Esophagus squamous epithelium (tissue), 5 donors: ENCODE data around the gene MMAA. TPM values are rescaled to one million over a fixed set of nuclear protein-coding genes. Genes with fewer than 3 reads are reported as not detected.
"Not testable (repeated sequence)": the region's sequence is repeated elsewhere in the genome, so short reads cannot be mapped to it uniquely, and the experiment has no call there.

Experiments
- DNase-seq: peaks from one replicate; lab custom pipeline; 2025; lab: John Stamatoyannopoulos, UW
- H3K27ac ChIP-seq, 4 donors: fragments of 200-600 bp; sonication (generic); one replicate each; pipeline ENCODE4 v1.5.1; 2016 to 2019; ENCODE audit warnings: mild to moderate bottlenecking in 1 of 4
- H3K27me3 ChIP-seq, 4 donors: fragments of 200-600 bp; sonication (generic); 1 replicate in 3 of 4; 2 replicates in 1 of 4; pipeline versions ENCODE4 v1.5.1 to v1.6.0; 2017 to 2021; ENCODE audit warnings: antibody characterized with exemption in 1 of 4
- H3K36me3 ChIP-seq, 3 donors: fragments of 200-600 bp; sonication (generic); one replicate each; pipeline ENCODE4 v1.5.1; 2016 to 2019
- H3K4me1 ChIP-seq, 3 donors: fragments of 200-600 bp; sonication (generic); one replicate each; pipeline ENCODE4 v1.5.1; 2017 to 2019
- H3K4me3 ChIP-seq, 4 donors: fragments of 200-600 bp; sonication (generic); 1 replicate in 3 of 4; 2 replicates in 1 of 4; pipeline ENCODE4 v1.5.1; 2016 to 2019; ENCODE audit warnings: mild to moderate bottlenecking in 2 of 4, moderate library complexity in 1 of 4
- H3K9me3 ChIP-seq, 3 donors: fragments of 200-600 bp; sonication (generic); one replicate each; pipeline ENCODE4 v1.5.1; 2016 to 2019
- POLR2A ChIP-seq, 4 donors: fragments of 450-650 bp; IDR thresholded peaks; one replicate each; pipeline ENCODE4 v1.6.1; 2017; ENCODE audit warnings: antibody characterized with exemption in 4 of 4, mild to moderate bottlenecking in 4 of 4, moderate library complexity in 3 of 4
- WGBS, 2 donors: methylation state at CpG; one replicate each; pipeline ENCODE4 v1.1.5; 2018; 5-methylcytosine and 5-hydroxymethylcytosine counted together
- intact Hi-C: fragments of 100-400 bp; cut with DNase I; formaldehyde crosslinking; loops from one replicate; pipeline ENCODE4 v1.15.0; 2022
- total RNA-seq, 4 donors: library from RNA; depleted of rRNA; stranded (reverse); fragments of >200 nt; gene quantifications; one replicate each; pipeline ENCODE4 v1.1.0, GENCODE V29; 2016
- TF ChIP-seq, protein P1 (sequence below), 6 experiments: fragments of 450-650 bp in 4 of 6; fragments of 200-600 bp in 2 of 6; sonication (generic) in 2 of 6; IDR thresholded peaks; one replicate each; pipeline ENCODE4 v1.5.1; 2016 to 2019; ENCODE audit warnings: antibody characterized with exemption in 6 of 6, mild to moderate bottlenecking in 4 of 6, moderate library complexity in 4 of 6
- donor health status: DM: yes; HTN: yes; CAD: no.

The MMAA gene
- total RNA-seq, 4 donors from 2014 or later, result 2.2 to 7.9 (median 6.2) TPM

DNA sequence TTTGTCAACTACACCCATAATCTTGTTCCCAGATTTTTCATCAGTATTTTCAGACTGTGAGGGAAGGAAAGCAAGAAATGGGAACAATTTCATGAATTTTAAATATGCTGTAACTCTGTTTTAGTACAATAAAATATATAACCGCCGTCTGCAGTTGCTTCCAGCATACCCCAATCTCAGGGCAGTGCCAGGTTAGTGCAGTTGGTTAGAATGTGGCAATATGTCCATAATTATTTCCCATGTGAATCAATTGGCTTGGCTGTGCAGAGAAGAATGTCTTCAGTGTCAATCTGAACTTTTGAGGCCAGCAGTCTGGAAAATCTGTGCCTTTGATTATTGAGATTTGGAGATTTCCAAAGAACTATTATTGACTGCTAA is 5.0 kb upstream of the MMAA start:
- no peaks in the 10 kb centered on the region for H3K36me3 ChIP-seq
- no peaks in the 10 kb centered on the region for H3K9me3 ChIP-seq
- H3K4me1 ChIP-seq, result peaks cover 0 to 22% (median 0%) of the 10 kb centered on the region in 3 donors
- H3K27me3 ChIP-seq, result no peaks in the 10 kb centered on the region
- H3K4me3 ChIP-seq, result no peak overlapping the region
- H3K27ac ChIP-seq, result no peak overlapping the region
- no peak for DNase-seq
- intact Hi-C loops, result no loop called here
- WGBS, 2 donors, result 92 to 97% methylated on average over 2 of the region's 2 CpGs
- TF ChIP-seq POLR2A (IDR thresholded peaks at IDR 0.05), result no peak
- TF ChIP-seq, protein P1, sequence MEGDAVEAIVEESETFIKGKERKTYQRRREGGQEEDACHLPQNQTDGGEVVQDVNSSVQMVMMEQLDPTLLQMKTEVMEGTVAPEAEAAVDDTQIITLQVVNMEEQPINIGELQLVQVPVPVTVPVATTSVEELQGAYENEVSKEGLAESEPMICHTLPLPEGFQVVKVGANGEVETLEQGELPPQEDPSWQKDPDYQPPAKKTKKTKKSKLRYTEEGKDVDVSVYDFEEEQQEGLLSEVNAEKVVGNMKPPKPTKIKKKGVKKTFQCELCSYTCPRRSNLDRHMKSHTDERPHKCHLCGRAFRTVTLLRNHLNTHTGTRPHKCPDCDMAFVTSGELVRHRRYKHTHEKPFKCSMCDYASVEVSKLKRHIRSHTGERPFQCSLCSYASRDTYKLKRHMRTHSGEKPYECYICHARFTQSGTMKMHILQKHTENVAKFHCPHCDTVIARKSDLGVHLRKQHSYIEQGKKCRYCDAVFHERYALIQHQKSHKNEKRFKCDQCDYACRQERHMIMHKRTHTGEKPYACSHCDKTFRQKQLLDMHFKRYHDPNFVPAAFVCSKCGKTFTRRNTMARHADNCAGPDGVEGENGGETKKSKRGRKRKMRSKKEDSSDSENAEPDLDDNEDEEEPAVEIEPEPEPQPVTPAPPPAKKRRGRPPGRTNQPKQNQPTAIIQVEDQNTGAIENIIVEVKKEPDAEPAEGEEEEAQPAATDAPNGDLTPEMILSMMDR (IDR thresholded peaks at IDR 0.05), result no peak

DNA sequence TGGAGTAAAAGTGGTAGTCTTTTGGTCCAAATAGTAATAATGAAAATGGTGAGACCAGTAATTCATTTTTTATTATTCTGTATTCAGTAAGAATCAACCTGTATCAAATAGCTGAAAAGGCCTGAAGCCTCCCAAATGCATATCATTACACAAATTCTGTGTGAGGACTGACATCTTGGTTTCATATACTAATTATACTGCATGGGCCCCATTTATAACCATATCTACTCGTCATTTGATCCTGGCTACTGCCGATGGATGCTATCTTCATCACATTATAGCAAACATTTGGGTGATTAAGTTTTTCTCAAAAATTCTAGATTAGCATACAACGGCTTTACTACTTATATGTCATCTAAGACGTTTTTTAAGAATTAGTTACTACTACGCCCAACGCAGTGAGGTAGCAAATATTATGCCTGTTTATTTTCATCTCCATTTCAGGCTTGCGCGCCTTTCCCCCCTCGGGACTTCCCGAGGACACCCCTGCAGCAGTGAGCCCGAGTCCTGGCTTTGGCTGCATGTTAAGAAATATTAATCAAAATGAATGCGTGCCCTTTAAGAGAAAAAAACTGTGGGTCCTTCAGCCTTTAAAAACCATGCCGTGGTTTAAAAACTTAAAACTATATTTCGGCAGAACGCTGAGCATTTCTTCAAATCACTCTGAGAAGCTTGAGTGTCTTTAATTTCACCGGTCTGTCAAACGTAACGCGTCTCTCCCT is 814 bp upstream of the MMAA start:
- TF ChIP-seq, protein P1 (IDR thresholded peaks at IDR 0.05), result no peak
- TF ChIP-seq POLR2A (IDR thresholded peaks at IDR 0.05), result no peak
- intact Hi-C loops, result no loop called here
- Histone ChIP-seq H3K4me3 (peak overlapping the region; percentile 70 to 93 (median 82)), H3K27me3 (no peaks in the 10 kb centered on the region), H3K27ac (peak overlapping the region; percentile 92 to 98 (median 96)), H3K9me3 (no peaks in the 10 kb centered on the region), H3K36me3 (no peaks in the 10 kb centered on the region), H3K4me1 (peaks cover 3 to 34% (median 5%) of the 10 kb centered on the region in 3 donors)
- no peak for DNase-seq
- 2 to 3% methylated on average over 19 of the region's 19 CpGs for WGBS, 2 donors

DNA sequence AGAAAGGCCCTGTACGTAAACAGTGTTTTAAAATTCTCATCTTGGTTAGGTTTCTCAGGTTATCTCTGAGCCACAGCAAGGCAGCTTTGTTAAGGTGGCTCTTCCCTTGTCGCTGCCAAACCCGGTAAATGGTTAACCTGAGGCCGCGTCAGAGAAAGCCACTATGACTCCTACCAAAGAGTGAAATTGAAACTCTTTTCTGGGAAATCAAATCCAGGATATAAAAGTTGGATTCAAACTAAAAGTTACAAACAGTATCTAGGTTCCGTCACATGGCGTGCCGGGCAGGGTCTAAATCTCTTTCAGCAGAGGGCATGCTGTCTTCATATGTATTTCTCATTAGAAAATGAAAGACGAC is 433 bp downstream of the MMAA start:
- WGBS, 2 donors, result 0% methylated on average over 9 of the region's 9 CpGs
- H3K4me3 ChIP-seq, result peak overlapping the region; percentile 70 to 93 (median 82)
- no peak for DNase-seq
- peak overlapping the region; percentile 92 to 98 (median 96) for H3K27ac ChIP-seq
- peaks cover 5 to 46% (median 6%) of the 10 kb centered on the region in 3 donors for H3K4me1 ChIP-seq
- TF ChIP-seq POLR2A (IDR thresholded peaks at IDR 0.05), result no peak
- TF ChIP-seq, protein P1 (IDR thresholded peaks at IDR 0.05), result no peak
- intact Hi-C loops, result no loop called here
- H3K36me3 ChIP-seq, result no peaks in the 10 kb centered on the region
- no peaks in the 10 kb centered on the region for H3K9me3 ChIP-seq
- no peaks in the 10 kb centered on the region for H3K27me3 ChIP-seq

DNA sequence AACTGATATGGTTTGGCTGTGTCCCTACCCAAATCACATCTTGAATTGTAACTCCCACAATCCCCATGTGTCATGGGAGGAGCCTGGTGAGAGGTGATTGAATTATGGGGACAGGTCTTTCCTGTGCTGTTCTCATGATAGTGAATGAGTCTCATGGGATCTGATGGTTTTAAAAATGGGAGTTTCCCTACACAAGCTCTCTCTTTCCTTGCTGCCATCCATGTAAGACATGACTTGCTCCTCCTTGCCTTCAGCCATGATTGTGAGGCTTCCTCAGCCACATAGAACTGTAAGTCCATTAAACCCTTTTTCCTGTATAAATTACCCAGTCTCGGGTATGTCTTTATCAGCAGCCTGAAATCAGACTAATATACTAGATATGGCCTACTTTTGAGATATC is 2.9 kb downstream of the MMAA start:
- not testable (repeated sequence) for H3K27ac ChIP-seq, DNase-seq, H3K36me3 ChIP-seq, H3K9me3 ChIP-seq, H3K27me3 ChIP-seq, H3K4me3 ChIP-seq
- intact Hi-C loops, result loop anchor here (5.0 kb wide), 1 partner anchor 110 kb away; no protein-coding TSS in a partner anchor
- peaks cover 5 to 50% (median 6%) of the 10 kb centered on the region in 3 donors for H3K4me1 ChIP-seq
- 95 to 100% methylated on average over 1 of the region's 1 CpG for WGBS, 2 donors

DNA sequence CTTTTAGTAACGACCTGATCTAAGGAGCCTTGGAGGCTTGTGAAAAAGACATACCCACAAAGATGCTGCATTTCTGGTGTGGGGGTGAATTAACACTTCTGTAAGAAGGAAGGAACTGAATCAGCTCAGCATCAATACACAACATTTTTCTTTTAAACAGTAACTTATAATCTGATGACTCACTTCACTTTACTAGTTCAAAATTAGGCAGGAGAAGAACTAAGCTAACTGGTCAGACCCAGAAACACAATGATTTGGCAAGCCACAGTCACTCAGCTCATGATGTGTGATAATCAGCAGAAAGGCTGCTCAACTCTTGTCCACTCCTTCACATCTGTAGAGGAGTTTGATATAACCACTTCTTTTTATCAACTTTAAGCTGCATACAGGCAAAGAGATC is 4.6 kb downstream of the MMAA start:
- Histone ChIP-seq H3K9me3 (no peaks in the 10 kb centered on the region), H3K4me3 (no peak overlapping the region), H3K27me3 (no peaks in the 10 kb centered on the region), H3K27ac (peak overlapping the region in 1 of 4 donors; percentile 17), H3K4me1 (peaks cover 5 to 35% (median 6%) of the 10 kb centered on the region in 3 donors), H3K36me3 (peaks cover 0 to under 1% (median 0%) of the 10 kb centered on the region in 3 donors)
- intact Hi-C loops, result loop anchor here (5.0 kb wide), 1 partner anchor 108 kb away; no protein-coding TSS in a partner anchor
- TF ChIP-seq POLR2A (IDR thresholded peaks at IDR 0.05), result no peak
- TF ChIP-seq, protein P1 (IDR thresholded peaks at IDR 0.05), result no peak
- WGBS, 2 donors, result 71 to 77% methylated on average over 1 of the region's 1 CpG
- DNase-seq, result no peak
